ENCODE results near the gene NEDD8.

Gene NEDD8

GRCh38 chr14:24250354-24250753 is 18.2 kb upstream of the NEDD8 start:
- TF ChIP-seq REST (IDR thresholded peaks at IDR 0.05; ENCODE audit: low read depth) = no peak
- TF ChIP-seq RAD21 (IDR thresholded peaks at IDR 0.05; ENCODE audit: low read depth) = no peak
- no peak for TF ChIP-seq CREB1 (IDR thresholded peaks at IDR 0.05; ENCODE audit: low read depth)
- no peak for TF ChIP-seq FOXM1 (IDR thresholded peaks at IDR 0.05; ENCODE audit: borderline replicate concordance, low read depth)
- no peak for TF ChIP-seq EP300 (IDR thresholded peaks at IDR 0.05; ENCODE audit: borderline replicate concordance)
- TF ChIP-seq CEBPB (IDR thresholded peaks at IDR 0.05) = no peak
- TF ChIP-seq, protein P1, sequence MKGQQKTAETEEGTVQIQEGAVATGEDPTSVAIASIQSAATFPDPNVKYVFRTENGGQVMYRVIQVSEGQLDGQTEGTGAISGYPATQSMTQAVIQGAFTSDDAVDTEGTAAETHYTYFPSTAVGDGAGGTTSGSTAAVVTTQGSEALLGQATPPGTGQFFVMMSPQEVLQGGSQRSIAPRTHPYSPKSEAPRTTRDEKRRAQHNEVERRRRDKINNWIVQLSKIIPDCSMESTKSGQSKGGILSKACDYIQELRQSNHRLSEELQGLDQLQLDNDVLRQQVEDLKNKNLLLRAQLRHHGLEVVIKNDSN (IDR thresholded peaks at IDR 0.05) = no peak
- TF ChIP-seq EGR1 (IDR thresholded peaks at IDR 0.05) = no peak
- no peak for TF ChIP-seq NFIC (IDR thresholded peaks at IDR 0.05)
- no peak for TF ChIP-seq ZBTB7A (IDR thresholded peaks at IDR 0.05; ENCODE audit: low read depth)

DNA sequence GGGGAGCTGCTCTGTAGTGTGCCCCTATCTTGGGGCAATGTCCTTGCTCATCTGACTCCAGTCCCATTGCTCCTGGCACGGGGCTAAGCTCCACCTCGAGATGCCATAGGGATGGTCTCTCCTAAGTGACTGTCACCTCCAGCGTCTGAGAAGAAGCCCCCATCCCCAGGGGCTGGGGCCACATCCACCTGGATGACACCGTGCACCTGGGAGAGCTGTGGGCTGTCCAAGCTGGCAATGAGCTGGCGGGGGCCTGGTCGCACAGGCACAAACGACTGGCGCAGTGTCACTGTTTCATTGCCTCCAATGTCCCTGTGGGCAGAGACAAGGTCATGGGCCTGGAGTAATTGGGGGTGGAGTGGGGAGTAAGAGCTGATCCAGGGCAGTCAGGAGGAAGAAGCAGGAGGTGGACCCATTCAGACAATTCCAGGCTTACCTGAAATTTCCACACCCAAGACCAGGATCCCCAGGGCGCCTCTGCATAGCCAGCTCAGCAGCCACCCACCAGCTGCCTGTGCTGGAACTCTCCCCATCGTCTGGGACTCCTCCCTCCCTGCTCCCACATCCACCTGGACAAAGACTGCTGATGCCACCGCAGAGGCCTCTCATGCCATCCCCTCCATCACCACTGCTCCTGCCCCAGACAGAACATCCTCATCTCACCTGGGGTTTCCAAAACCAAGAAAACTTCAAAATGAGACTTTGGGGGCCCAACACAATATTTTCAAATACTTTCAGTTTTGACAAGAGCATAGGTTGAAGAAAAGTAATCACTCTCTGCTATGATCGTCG is 17.3 kb upstream of the NEDD8 start:
- TF ChIP-seq TEAD4 (IDR thresholded peaks at IDR 0.05) (no peak), TCF12 (IDR thresholded peaks at IDR 0.05; ENCODE audit: low read depth) (no peak), REST (IDR thresholded peaks at IDR 0.05; ENCODE audit: low read depth) (no peak), CEBPB (IDR thresholded peaks at IDR 0.05) (no peak), EGR1 (IDR thresholded peaks at IDR 0.05) (no peak), TAF1 (IDR thresholded peaks at IDR 0.05; ENCODE audit: low read depth) (no peak), YY1 (IDR thresholded peaks at IDR 0.05; ENCODE audit: low read depth) (no peak), FOXM1 (IDR thresholded peaks at IDR 0.05; ENCODE audit: borderline replicate concordance, low read depth) (no peak), RAD21 (IDR thresholded peaks at IDR 0.05; ENCODE audit: low read depth) (no peak)
- TF ChIP-seq, protein P1 (IDR thresholded peaks at IDR 0.05) = no peak
- TF ChIP-seq, protein P2, sequence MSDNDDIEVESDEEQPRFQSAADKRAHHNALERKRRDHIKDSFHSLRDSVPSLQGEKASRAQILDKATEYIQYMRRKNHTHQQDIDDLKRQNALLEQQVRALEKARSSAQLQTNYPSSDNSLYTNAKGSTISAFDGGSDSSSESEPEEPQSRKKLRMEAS (IDR thresholded peaks at IDR 0.05) = no peak

- no peak for TF ChIP-seq CEBPB (IDR thresholded peaks at IDR 0.05)
- TF ChIP-seq, protein P1 (IDR thresholded peaks at IDR 0.05) = no peak
- TF ChIP-seq, protein P2 (IDR thresholded peaks at IDR 0.05) = no peak
- TF ChIP-seq YY1 (IDR thresholded peaks at IDR 0.05; ENCODE audit: low read depth) = no peak
- no peak for TF ChIP-seq TCF12 (IDR thresholded peaks at IDR 0.05; ENCODE audit: low read depth)
- no peak for TF ChIP-seq REST (IDR thresholded peaks at IDR 0.05; ENCODE audit: low read depth)
- TF ChIP-seq TEAD4 (IDR thresholded peaks at IDR 0.05) = no peak
- TF ChIP-seq NFIC (IDR thresholded peaks at IDR 0.05) = no peak
- no peak for TF ChIP-seq RAD21 (IDR thresholded peaks at IDR 0.05; ENCODE audit: low read depth)
- no peak for TF ChIP-seq EP300 (IDR thresholded peaks at IDR 0.05; ENCODE audit: borderline replicate concordance)
- TF ChIP-seq CREB1 (IDR thresholded peaks at IDR 0.05; ENCODE audit: low read depth) = no peak
Measured at GRCh38 chr14:24247422-24247821, 15.3 kb upstream of the NEDD8 start.

GRCh38 chr14:24246765-24247212 is 14.6 kb upstream of the NEDD8 start:
- TF ChIP-seq TEAD4 (IDR thresholded peaks at IDR 0.05) = no peak
- no peak for TF ChIP-seq NFIC (IDR thresholded peaks at IDR 0.05)
- TF ChIP-seq TCF12 (IDR thresholded peaks at IDR 0.05; ENCODE audit: low read depth) = no peak
- TF ChIP-seq TAF1 (IDR thresholded peaks at IDR 0.05; ENCODE audit: low read depth) = no peak
- no peak for TF ChIP-seq EP300 (IDR thresholded peaks at IDR 0.05; ENCODE audit: borderline replicate concordance)
- TF ChIP-seq, protein P2 (IDR thresholded peaks at IDR 0.05) = no peak
- no peak for TF ChIP-seq RAD21 (IDR thresholded peaks at IDR 0.05; ENCODE audit: low read depth)
- no peak for TF ChIP-seq ZBTB7A (IDR thresholded peaks at IDR 0.05; ENCODE audit: low read depth)
- no peak for TF ChIP-seq CEBPB (IDR thresholded peaks at IDR 0.05)
- no peak for TF ChIP-seq REST (IDR thresholded peaks at IDR 0.05; ENCODE audit: low read depth)
- TF ChIP-seq CREB1 (IDR thresholded peaks at IDR 0.05; ENCODE audit: low read depth) = no peak

Measured in Ishikawa (cell line).